Measurements from ENCODE around the gene YBX2.
"Not testable (repeated sequence)": the region's sequence is repeated elsewhere in the genome, so short reads cannot be mapped to it uniquely, and the experiment has no call there.

The YBX2 gene

DNA sequence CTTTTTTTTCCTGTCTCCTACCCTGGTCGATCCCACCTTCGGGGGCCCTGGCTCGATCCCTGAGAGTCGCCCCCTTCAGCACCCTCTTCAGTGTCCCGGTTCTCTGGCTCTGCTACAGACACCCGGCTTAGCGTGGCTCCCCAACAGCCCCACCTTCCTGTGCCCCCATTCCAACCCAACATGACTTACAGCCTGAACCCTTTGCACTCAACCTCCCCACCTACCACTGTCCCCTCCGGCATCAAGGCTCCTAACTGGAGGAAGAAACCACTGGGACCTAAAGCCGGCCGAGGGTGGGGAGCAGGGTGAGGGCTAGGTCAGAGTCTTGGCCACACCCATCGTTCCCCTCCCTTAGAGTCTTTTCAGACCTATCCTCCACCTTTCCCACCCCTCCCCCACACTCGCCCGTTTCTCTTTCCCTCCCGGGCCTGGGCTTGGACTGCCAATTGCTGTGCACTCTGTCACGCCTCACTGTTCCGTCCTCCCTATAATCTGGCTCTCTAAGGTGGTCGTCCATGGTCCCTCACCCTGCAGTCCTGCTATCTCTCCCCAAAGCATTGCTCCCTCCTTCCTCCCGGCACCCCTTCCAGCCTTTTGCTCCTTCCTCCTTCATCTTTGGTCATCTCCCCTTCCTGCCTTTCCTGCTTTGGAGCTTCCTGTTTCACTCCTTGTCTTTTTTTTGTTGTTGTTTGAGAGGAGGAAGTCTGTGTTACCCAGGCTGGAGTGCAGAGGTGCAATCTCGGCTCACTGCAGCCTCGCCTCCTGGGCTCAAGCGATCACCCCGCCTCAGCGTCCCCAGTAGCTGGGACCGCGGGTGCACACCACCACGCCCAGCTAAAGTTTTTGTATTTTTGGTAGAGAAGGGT lies 31.3 kb downstream of the YBX2 start:
- DNase-seq (ENCODE audit: low spot score): peak; percentile 74

DNA sequence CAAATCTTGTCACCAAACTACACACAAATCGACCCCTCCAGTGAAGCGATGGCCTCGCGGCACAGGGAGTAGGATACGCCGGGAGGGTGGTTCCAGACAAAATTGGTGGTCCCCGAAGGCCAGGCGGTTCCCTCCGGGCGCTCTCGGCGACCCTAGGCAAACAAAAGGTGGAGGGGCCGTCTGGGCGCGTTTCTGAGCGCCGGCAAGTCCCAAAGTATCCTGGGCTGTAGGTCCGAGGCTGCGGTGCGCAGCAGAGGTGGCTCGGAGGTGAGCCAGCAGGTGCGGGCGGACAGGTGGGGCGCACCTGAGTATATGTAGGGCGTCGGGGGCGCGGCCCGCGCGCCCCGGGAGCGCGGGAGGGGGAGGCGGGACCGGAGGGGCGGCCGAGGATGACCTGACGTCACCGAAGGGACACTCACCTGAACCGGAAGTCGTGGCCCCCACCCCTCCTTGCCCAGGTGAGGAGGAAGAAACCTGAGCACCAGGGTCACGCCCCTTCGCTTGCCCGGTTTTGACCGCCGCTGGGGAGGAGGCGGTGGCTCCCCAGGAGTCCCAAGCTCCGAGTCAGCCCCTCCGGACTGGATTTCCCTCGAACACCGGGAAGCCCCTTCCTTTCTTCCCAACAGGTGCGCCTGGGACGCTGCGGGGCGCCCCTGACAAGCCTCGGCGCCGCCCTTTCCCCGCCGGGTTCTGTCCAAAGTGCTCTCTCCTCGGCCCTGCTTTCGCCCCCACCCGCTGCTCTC lies 32.1 kb downstream of the YBX2 start, which contains the start of gene CLDN7:
CLDN7 (minus strand) TSS at position 287 of the 743 bp plus-strand sequence. CDS start 435 bp downstream, outside the sequence.
- DNase-seq (ENCODE audit: low spot score): peak; percentile 91

DNA sequence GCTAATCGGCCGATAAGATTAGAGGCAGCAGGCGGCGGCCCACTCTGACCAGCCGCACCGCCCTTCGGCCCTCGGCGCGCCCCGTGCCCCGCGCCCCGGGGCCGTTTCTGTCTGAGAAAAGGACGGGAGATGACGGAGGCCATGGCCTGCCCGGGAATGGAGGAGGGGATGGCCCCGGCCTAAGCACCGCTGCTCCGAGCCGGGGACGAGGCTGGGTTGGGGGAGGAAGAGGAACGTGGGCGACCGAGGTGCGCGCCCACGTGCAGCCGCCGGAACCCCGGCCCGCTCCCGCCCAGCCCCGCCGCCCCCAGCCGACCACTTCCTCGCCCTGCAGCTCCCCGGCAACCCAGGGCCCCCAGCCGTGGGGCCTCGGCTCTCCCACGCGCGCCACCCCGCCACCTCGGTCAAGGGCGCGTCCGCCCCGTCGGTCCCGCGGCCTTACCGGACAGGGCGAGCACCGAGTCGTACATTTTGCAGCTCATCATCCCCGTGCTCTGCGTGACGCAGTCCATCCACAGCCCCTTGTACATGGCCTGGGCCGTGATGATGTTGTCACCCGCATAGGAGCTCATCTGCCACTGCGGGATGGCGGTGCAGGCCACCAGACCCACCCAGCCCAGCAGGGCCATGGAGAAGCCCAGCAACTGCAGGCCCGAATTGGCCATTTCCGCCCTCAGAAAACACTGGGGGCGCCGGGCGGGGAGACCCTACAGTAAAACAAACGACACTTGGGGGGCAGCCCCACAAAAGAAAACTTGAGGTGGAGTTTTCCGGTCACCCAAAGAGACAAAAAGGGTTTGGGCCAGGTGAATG lies 32.9 kb downstream of the YBX2 start:
- no peak for DNase-seq (ENCODE audit: low spot score)

DNA sequence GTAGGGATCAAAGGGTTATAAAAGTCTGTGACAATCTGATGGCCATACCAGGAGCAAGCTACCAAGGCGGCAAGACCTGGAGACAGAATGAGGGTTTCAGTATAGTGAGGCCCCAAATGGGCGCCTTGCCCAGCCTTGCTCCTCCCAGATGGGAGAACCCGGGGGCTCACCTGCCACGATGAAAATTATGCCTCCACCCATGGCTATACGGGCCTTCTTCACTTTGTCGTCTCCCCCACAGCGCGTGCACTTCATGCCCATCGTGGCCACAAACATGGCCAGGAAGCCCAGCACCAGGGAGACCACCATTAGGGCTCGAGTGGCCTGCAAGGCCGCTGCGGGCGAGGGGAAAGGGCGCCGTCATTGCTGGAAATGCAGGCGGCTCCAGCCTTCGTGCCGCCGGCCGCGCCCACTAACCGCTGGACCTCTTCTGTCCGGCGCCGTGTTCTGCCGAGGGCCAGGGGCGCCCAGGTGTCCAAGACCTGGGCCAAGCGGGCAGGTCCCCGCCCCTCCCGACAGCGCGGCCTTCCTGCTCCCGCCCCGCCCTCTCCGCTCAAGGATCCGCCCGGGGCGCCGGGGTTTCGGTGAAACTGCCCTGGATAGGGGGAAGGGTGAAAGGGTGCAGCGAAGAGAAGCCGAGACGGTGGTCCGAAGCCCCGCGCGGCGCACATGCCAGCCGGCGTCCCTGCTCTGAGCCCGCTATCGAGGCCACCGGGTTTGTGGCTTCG lies 33.6 kb downstream of the YBX2 start:
- DNase-seq (ENCODE audit: low spot score): peak; percentile 74

DNA sequence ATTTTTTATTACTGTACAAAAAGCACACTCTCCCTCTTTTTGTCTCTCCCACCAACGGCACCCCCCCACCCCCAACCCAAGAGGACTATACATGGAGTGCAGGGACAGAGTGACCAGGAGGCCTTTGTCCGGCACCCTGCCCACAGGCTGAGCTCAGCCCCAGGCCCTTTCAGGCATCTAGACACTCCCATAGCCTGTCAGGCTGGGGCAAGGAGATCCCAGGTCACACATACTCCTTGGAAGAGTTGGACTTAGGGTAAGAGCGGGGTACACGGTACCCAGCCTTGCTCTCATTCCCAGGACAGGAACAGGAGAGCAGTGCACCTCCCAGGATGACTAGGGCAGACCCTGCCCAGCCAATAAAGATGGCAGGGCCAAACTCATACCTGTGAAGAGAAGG lies 34.3 kb downstream of the YBX2 start:
- no peak for DNase-seq (ENCODE audit: low spot score)

DNA sequence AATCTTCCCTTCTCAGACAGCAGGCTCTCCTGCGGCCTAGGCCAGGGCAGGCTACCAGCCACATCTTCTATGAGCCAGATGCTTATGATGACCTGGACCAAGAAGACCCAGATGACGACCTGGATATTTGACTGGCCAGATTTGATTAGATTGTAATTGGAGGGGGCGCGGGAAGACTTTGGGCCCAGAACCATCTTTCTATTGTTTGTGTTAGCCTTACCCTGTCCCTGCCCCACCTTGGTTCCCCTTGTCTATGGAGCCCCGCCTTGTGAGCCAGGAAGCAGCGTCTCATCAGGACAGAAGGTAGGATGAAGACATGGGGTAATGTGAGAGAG lies 34.9 kb downstream of the YBX2 start:
- no peak for DNase-seq (ENCODE audit: low spot score)

DNA sequence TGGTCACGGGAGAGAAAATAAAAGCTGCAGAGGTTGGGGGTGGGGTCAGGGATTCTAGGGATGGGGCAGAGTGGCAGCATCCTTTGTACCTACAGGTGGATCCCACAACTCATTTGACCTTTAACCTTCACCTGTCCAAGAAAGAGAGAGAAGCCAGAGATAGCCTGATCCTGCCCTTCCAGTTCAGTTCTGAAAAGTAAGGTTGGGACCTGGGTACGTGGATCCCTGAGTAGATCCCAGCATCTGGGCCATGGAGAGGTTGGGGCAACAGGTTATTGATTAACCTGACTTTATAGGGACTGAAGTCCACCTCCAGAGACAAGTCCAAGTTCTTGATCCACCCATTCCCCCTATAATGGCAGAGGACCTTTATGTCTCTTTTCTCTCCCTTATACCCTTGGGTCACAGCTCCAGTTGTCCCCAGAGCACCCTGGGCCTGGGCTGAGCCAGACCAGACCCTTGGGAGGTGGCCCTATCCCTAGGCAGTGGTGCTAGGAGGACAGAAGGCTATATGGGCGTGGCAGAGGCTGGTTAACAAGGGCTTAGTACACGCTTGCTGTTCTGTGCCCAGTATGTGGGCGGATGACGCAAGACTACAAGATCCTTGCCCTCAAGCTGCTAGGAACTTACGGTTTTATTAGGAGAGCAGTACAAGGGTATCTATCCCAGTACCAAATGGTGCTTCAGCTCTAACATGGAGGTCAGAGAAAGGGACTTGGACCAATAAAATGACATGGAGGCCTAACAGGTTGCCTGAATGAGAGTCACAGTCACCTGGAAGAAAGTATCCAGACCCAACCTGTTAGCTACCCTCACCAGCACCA lies 35.5 kb downstream of the YBX2 start:
- DNase-seq (ENCODE audit: low spot score): peak; percentile 85

DNA sequence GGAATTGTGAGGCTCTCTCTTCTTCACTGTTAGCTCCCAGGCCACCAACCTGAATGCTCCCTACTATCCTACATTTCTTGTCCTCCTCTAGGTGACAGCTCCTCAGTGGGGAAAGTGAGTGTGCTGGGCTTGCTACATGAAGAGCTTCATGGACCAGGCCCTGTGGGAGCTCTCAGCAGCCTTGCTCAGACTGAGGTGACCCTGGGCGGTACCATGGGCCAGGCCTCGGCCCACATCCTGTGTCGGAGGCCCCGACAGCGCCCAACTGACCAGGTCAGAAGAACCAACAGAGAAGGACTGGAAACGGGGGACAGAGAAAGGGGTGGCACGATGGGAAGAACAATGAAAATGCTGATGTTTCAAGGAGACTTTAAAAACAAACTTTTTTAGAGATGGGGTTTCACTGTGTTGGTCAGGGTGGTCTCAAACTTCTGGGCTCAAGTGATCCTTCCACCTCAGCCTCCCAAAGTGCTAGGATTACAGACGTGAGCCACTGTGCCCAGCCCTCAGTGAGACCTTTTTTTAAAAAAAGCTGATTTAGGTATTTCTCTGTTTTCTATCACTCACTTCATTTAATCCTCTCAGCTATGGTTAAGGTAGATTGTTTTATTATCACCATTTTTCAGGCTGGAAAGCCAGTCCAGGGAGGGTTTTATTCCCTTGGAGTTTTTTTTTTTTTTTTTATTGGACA lies 37.5 kb downstream of the YBX2 start:
- no peak for DNase-seq (ENCODE audit: low spot score)

DNA sequence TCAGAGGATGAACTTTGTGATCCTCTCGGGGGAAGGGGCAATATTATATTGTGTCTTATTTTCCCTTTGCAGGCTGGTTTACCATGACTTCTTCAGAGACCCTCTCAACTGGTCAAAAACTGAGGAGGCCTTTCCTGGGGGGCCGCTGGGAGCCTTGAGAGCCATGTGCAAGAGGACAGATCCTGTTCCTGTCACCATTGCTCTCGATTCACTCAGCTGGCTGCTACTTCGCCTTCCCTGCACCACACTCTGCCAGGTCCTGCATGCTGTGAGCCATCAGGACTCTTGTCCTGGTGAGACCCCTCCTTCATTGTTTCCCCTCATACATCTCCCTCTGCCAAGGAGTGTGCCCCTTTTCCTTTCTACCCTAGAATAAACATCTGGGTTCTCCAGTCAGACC lies 39.9 kb downstream of the YBX2 start:
- DNase-seq (ENCODE audit: low spot score): no peak

DNA sequence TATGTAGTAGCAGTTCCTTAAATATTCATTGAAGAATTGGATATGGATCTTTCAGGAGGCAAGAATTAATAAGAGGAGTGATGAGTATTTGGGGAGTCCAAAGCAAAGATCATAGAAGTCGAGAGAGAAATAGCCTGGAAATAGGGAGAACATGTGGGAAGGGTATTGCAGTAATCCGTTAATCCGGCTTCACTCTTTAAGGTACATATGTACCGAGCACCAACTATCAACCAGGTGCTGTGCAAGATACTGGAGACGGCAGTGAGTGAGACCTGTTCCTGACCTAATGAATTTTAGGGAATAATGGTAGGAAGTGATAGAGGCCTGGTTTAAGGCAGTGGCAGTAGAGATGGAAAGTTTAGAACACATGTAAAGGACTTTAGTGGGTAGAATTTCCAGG lies 41.4 kb downstream of the YBX2 start:
- DNase-seq (ENCODE audit: low spot score): no peak

DNA sequence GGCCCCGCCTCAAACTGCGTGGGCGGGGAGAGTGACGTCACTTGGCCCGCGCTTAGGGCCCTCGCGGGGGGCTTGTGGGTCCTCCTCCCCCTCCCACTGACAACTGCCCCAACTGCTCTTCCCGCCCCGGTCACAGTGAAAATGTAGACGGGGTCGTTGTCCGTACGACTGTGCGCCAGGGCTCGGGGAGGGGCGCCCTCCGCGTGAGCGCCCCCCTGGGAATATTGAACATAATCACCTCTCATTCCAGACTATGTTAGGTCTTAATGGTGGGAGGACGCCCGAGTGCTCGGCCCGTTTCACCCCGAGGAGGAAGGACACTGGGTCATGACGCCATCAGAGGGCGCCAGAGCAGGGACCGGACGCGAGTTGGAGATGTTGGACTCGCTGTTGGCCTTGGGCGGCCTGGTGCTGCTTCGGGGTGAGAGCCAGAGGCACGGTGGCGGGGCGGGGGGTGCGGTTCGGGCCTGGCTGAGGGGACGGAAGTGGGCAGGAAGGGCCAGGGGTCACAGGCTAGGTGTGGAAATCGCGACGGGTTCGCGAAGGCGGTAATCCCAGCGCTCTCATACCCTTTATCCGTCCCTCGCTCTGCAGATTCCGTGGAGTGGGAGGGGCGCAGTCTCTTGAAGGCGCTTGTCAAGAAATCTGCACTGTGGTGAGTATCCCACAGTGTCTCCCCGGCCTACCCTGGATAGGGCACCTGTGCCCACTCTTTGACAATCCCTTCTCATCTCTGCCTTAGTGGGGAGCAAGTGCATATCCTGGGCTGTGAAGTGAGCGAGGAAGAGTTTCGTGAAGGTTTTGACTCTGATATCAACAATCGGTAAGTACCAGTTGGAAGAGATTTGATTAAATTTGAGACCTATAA lies 42.0 kb downstream of the YBX2 start, which contains the start of gene ELP5:
ELP5 (plus strand) TSS at position 40 of the 868 bp plus-strand sequence; CDS start at position 376, 336 bp downstream.
- peak; percentile 95 for DNase-seq (ENCODE audit: low spot score)

DNA sequence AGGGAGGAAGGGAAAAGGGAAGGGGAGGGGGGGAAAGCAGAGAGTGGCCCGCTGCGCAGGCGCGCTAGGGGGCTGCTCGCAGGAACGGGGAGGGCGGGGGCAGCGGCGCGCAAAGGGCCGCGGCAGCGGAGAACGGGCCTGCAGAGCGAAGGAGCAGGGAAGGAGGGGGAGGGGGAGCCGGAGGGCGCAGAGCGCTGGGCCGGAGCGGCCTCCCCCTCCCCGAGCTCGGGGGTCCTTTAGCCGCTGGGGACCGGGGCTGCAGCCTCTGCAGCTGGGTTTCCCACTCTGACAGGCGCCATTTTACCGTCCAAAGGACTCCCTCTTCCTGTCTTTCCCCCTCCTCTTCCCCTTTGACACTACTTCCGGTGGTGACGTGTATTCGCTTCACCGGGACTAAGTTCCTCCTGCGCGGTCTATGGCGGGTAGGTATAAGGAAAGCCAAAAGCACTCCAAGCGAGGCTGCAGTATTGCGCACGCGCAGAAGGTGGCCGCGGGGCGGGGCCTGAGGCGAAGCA lies 42.7 kb downstream of the YBX2 start, which contains the start of gene CTDNEP1:
CTDNEP1 (minus strand) TSS at position 74 of the 515 bp plus-strand sequence. CDS start 438 bp downstream, outside the sequence.
- DNase-seq (ENCODE audit: low spot score): peak; percentile 100

DNA sequence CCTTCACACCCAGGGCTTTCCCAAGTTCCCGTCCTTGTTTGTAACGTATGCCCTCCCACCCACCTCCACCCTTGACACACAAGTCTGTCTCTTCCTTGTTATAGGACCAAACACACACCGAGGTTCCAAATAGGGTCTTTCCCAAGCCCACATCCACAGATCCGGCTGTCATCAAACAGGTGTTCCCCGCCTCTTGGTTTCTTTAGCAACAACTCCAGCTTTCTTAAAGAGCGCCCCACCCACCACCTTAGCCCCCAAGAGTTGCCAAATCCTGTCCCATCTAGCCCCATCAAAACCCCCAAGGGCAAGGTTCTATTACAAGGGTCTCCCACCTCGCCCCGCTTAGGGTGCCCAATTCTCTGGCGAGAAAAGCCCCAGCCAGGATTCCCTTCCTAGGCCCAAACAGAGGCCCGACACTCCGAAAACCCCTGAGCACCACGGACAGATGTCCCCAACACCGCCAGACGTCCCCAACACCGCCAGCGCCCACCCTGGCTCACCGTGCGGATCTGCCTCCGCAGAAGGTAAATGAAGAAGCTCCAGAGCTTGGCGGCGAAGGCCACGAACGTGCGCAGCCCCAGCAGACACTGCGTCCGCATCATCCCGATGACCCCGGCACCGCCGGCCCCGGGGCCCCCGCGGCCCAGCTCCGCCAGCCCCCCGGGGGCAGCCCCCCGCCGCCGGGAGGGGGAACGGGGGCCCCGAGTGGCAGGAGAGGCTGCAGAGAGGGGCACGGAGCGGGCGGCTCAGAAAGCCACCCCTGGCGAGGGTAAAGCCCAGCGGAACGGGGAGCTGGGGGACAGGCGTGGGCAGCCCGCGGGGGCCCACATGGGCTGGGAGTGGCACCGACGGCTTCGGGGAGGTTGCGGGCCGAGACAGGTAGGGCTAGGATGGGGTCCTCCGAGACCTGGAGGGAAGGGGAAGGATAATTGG lies 43.5 kb downstream of the YBX2 start:
- DNase-seq (ENCODE audit: low spot score): no peak

DNA sequence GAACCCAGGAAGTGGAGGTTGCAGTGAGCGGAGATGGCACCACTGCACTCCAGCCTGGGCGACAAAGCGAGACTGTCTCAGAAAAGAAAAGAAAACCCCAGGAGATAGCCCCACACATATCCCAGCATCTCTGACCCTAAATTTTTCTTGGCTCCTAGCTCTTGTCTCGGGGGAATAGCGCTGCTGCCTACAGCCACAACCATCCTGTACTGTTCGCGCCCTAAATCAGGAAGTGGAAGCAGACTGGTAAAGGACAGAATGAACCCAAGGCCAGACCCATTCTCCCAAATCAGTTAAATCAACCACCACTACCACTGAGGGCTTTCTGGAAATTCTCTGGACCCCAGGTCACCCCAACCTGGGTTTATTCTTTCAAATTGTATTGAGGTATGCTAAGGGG lies 44.6 kb downstream of the YBX2 start:
- DNase-seq (ENCODE audit: low spot score): no peak

DNA sequence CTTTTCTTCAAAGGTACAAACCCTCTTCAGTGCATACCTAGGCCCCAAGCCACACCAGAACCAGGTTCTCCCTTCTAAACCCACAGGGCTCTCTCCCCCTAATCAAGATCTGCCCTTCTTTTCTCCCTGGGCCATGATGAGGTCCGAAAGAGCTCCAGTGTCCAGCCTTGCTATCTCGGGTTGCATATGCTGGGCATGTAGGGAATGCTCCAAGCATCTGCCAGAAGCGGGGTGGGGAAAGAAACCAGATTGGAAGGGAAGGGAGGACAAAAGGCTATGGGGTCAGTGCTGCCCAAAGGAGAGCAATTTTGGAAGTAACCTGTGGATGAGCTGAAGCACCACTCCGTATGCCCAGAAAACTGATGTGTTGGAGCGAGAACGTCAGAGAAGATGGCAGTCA lies 45.2 kb downstream of the YBX2 start:
- no peak for DNase-seq (ENCODE audit: low spot score)

DNA sequence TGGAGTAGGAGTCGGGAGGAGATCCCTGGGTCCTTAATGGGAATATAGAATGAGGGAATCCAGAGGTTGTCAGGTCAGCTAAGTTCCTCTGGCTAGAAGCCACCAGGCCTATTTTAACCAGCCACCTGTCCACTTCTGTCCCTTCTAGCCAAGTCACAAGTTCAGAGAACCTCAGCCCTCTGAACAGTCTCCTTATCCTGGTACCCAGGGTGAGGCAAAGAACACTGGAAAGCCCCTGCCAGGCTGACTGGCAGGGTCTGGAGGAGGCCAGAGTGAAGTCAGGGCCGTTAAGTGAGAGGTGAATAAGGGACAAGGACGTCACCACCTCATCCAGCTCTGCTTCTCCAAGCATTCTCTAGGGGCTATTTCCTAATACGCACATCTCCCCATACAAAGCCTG lies 45.6 kb downstream of the YBX2 start:
- no peak for DNase-seq (ENCODE audit: low spot score)

DNA sequence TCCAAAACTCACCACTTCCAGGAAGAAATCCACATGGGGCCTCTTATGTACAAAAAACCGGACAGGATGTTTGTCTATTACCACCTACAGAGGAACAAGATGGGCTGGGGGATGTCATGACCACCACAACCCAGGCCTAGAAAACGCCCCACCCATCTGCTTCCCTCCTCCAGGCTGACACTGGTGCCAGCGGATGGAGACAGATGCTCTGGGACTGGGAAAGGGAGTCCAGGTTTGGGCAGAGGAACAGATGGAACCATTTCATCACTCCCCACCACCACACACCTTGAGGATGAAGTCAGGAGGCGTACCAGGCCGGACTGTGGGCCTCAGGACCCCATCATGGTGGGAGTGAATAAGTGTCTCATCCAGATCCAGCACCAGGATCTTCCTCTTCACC lies 47.7 kb downstream of the YBX2 start:
- DNase-seq (ENCODE audit: low spot score): no peak

DNA sequence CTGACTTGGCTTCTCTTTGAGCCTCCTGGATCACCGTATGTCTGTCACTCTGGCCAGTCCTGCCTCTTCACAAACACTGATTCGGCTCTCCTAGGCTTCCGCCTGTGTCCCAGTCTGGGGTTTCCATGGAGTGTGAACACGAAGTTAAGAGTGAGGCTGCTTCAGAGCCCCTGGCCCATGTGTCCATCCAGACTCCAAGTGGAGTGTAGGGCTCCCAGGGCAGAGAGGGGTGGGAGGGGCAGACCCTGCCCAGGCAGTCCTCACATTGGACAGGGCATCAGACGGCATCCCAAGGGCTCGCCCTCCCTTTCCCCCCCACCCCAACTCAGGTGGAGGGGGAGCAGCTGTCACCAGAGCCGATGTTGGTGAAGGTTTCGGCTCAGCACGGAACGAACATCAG lies 50.6 kb downstream of the YBX2 start:
- DNase-seq (ENCODE audit: low spot score): not testable (repeated sequence)

All from SW480 (cell line).